Activated naive CD8-positive, alpha-beta T cell treated with anti-CD3 and anti-CD28 coated beads, Interleukin-2, amount 50 U/mL, for 24 hours (primary cell): Measurements from ENCODE around the gene PTTG1.
A peak's percentile ranks its signal among the peaks of the same experiment; 100 is the strongest.

Experiments
- ATAC-seq: fragments of 150-1000 bp; cut with Tn5 transposase; one replicate; pipeline ENCODE4 v1.10.0; 2021
- DNase-seq: peaks from one replicate; pipeline ENCODE4 v3.0.0; 2021
- H3K27ac Mint-ChIP-seq: one replicate; pipeline ENCODE4 v1.8.0; 2021; ENCODE audit warnings: mild to moderate bottlenecking, mixed read lengths
- H3K27me3 Mint-ChIP-seq: one replicate; pipeline ENCODE4 v1.8.0; 2021; ENCODE audit warnings: mixed read lengths
- H3K36me3 Mint-ChIP-seq: one replicate; pipeline ENCODE4 v1.8.0; 2021; ENCODE audit warnings: low read depth, mixed read lengths
- H3K4me1 Mint-ChIP-seq: one replicate; pipeline ENCODE4 v1.8.0; 2021; ENCODE audit warnings: mixed read lengths
- H3K4me3 Mint-ChIP-seq: one replicate; pipeline ENCODE4 v1.8.0; 2021; ENCODE audit warnings: mild to moderate bottlenecking, moderate library complexity, mixed read lengths
- H3K9me3 Mint-ChIP-seq: one replicate; pipeline ENCODE4 v1.8.0; 2021; ENCODE audit warnings: mixed read lengths

The PTTG1 gene

DNA sequence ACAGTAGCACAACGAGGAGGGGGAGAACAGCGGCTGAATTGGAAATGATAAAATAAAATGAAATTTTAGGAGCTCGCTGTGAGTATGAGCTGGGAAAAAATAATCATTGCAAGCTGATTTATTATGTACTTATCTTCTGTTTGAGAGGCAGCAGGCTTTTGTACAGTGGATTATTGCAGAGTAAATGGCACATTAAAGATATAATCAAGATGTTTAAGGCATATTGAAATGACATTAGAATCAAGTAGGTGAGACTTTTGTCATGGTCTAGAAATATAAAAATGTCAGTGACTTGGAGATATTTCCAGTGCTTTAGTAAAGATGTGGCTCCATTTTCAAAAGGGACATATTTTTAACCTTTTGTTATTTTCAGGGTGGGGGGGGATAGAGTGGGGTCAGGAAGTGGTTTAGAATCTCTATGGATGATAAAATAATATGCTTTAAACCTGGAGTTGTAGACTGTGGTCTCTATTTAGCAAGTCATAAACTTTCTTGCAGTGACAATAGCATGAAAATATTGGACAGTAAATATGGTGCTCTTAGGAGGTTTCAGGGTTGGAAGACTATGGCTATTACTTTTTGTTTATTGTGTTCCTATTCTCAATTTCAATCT lies 46.8 kb downstream of the PTTG1 start:
- Mint-ChIP-seq H3K4me1 (peaks cover 85% of the 10 kb centered on the region), H3K36me3 (peaks cover 44% of the 10 kb centered on the region)

GRCh38 chr5:160469156-160470144 lies 47.8 kb downstream of the PTTG1 start:
- DNase-seq = no peak
- Mint-ChIP-seq H3K4me1 (peaks cover 83% of the 10 kb centered on the region), H3K27ac (peak overlapping the region; percentile 98), H3K4me3 (peak overlapping the region; percentile 97), H3K36me3 (peaks cover 50% of the 10 kb centered on the region), H3K9me3 (no peaks in the 10 kb centered on the region), H3K27me3 (no peaks in the 10 kb centered on the region)
- no peak for ATAC-seq

More for the DNA sequence above, 46.8 kb downstream of the PTTG1 start:
- DNase-seq = no peak
- peak overlapping the region; percentile 98 for H3K27ac Mint-ChIP-seq
- H3K4me3 Mint-ChIP-seq = peak overlapping the region; percentile 97
- no peaks in the 10 kb centered on the region for H3K9me3 Mint-ChIP-seq
- no peaks in the 10 kb centered on the region for H3K27me3 Mint-ChIP-seq
- no peak for ATAC-seq

DNA sequence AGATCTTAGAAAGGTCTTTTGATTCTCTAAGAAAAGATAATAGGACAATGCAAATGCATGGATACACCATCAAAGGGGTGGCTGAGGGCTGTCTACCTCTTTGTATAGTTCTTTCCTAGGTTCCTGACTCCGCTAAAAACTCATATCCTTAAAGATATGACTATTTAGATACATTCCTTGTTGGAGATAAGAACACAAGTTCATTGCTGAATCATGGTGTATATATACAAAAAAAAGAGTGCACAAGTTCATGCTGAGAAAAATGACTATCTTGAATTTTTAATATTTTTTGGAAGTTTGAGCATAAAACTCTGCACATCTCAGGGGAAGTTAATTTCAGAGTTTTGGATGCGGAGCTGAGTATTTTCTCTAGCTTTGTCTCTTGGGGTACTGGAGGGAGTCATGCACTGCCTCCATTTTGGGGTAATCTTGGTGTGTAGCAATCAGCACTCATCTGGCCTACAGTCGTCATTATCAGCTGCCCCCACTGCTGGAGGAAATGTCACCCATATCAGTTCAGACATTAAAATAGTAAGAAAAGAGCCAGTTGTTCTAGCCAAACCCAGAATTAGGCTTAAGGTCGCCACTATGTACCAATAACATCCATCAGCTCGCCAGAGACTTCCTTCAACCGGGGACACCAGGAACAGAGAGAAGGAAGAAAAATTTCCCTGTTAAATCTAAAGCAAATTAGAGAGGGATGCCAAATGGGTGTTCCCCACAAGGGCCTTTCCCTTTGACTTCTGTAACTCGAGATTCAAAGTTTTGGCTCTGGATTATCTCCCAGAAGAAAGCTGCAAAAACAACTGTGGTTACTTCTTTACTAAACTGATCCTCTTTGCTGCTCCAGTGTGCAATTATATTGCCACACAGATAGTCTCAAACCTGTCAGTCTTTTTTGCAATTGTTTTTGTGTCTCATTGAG lies 49.0 kb downstream of the PTTG1 start:
- Mint-ChIP-seq H3K4me1 (peaks cover 80% of the 10 kb centered on the region), H3K36me3 (peaks cover 59% of the 10 kb centered on the region), H3K4me3 (peak overlapping the region; percentile 97), H3K27ac (peak overlapping the region; percentile 98), H3K9me3 (no peaks in the 10 kb centered on the region), H3K27me3 (no peaks in the 10 kb centered on the region)
- no peak for DNase-seq
- no peak for ATAC-seq

DNA sequence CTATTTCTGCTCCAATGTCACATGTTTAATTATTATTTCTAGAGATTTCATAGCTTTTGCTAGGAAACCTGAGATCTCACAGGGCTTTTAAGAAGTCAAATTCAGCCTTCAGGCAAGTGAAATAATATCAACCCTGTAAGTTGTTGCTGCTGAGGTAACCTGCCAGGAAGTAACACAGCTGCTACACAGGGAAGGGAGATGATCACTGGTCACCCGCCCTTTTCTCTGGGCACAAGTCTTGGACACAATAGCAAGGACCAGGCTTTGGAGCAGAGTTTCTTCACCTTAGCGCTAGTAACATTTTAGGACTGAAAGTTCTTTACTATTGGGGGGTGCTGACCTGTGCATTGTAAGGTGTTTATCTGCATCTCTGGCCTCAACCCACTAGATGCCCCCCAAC lies 50.1 kb downstream of the PTTG1 start:
- no peaks in the 10 kb centered on the region for H3K9me3 Mint-ChIP-seq
- H3K4me3 Mint-ChIP-seq = peak overlapping the region; percentile 97
- H3K36me3 Mint-ChIP-seq = peaks cover 69% of the 10 kb centered on the region
- ATAC-seq (no peak), DNase-seq (no peak)
- peaks cover 79% of the 10 kb centered on the region for H3K4me1 Mint-ChIP-seq
- peak overlapping the region; percentile 72 for H3K27ac Mint-ChIP-seq
- H3K27me3 Mint-ChIP-seq = no peaks in the 10 kb centered on the region

DNA sequence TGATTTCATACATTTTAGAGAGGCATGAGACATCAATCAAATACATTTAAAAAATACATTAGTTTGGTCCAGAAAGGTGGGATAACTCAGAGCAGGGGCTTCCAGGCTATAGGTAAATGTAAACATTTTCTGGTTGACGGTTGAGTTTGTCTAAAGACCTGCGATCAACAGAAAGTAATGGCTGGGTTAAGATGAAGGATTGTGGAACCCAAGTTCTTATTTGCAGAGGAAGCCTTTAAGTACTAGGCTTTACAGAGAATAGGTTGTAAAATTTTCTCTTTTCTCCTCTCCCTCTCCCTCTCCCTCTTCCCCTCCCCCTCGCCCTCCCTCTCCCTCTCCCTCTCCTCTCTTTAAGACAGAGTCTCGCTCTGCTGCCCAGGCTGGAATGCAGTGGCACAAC lies 50.8 kb downstream of the PTTG1 start:
- Mint-ChIP-seq H3K4me3 (peak overlapping the region; percentile 97), H3K9me3 (no peaks in the 10 kb centered on the region), H3K4me1 (peaks cover 79% of the 10 kb centered on the region), H3K27me3 (no peaks in the 10 kb centered on the region), H3K27ac (peak overlapping the region; percentile 67), H3K36me3 (peaks cover 76% of the 10 kb centered on the region)
- DNase-seq = no peak
- ATAC-seq = no peak

- peaks cover 81% of the 10 kb centered on the region for H3K36me3 Mint-ChIP-seq
- H3K4me3 Mint-ChIP-seq = peak overlapping the region; percentile 2
- ATAC-seq (no peak), DNase-seq (no peak)
- H3K9me3 Mint-ChIP-seq = no peaks in the 10 kb centered on the region
- H3K27me3 Mint-ChIP-seq = no peaks in the 10 kb centered on the region
- peak overlapping the region; percentile 17 for H3K27ac Mint-ChIP-seq
- H3K4me1 Mint-ChIP-seq = peaks cover 80% of the 10 kb centered on the region
Measured at GRCh38 chr5:160473681-160474080, 52.0 kb downstream of the PTTG1 start.

- Mint-ChIP-seq H3K27me3 (no peaks in the 10 kb centered on the region), H3K9me3 (no peaks in the 10 kb centered on the region), H3K36me3 (peaks cover 79% of the 10 kb centered on the region), H3K27ac (peak overlapping the region; percentile 17), H3K4me3 (peak overlapping the region; percentile 2), H3K4me1 (peaks cover 83% of the 10 kb centered on the region)
- DNase-seq (no peak), ATAC-seq (no peak)
Measured at GRCh38 chr5:160474084-160474483, 52.4 kb downstream of the PTTG1 start.

GRCh38 chr5:160475864-160476438 lies 54.3 kb downstream of the PTTG1 start:
- Mint-ChIP-seq H3K36me3 (peaks cover 73% of the 10 kb centered on the region), H3K9me3 (no peaks in the 10 kb centered on the region), H3K4me3 (no peak overlapping the region), H3K27me3 (no peaks in the 10 kb centered on the region), H3K4me1 (peaks cover 83% of the 10 kb centered on the region), H3K27ac (peak overlapping the region; percentile 26)
- ATAC-seq (no peak), DNase-seq (no peak)

- H3K4me1 Mint-ChIP-seq = peaks cover 72% of the 10 kb centered on the region
- peaks cover 64% of the 10 kb centered on the region for H3K36me3 Mint-ChIP-seq
- peak; percentile 37 for ATAC-seq
- H3K9me3 Mint-ChIP-seq = no peaks in the 10 kb centered on the region
- peak overlapping the region; percentile 70 for H3K27ac Mint-ChIP-seq
- H3K4me3 Mint-ChIP-seq = no peak overlapping the region
- no peak for DNase-seq
- no peaks in the 10 kb centered on the region for H3K27me3 Mint-ChIP-seq
Measured at GRCh38 chr5:160477266-160477970, 55.8 kb downstream of the PTTG1 start.

DNA sequence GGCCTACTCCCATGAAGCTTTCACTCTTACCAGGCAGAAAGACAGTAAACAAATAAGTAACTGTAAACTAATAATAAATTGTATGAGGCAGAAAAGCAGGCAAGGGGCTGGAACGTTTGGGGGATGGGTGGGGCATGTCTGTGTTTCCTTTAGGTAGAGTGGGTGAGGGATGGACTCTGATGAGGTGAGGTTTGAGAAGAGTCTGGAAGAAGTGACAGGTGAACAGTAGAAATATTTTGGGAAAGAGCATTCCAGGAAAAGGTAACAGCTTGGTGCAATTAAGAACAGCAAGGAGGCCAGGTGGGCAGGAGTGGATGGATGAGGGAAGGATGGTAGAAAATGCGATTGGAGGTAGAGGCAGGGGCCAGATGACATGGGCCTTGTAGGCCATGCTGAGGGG lies 56.5 kb downstream of the PTTG1 start:
- DNase-seq (no peak), ATAC-seq (no peak)
- H3K4me3 Mint-ChIP-seq = no peak overlapping the region
- no peaks in the 10 kb centered on the region for H3K27me3 Mint-ChIP-seq
- peak overlapping the region; percentile 67 for H3K27ac Mint-ChIP-seq
- peaks cover 65% of the 10 kb centered on the region for H3K36me3 Mint-ChIP-seq
- no peaks in the 10 kb centered on the region for H3K9me3 Mint-ChIP-seq
- peaks cover 69% of the 10 kb centered on the region for H3K4me1 Mint-ChIP-seq
